ENCODE data around the gene NUAK2.
A peak's percentile ranks its signal among the peaks of the same experiment; 100 is the strongest.

Gene NUAK2

GRCh38 chr1:205318231-205318991 lies 3.1 kb downstream of the NUAK2 start:
- Histone ChIP-seq H3K9ac (ENCODE audit: low read depth, low read length) (no peak overlapping the region), H3K9me3 (ENCODE audit: insufficient read depth, low read depth, low read length) (no peaks in the 10 kb centered on the region), H3K27me3 (ENCODE audit: insufficient read depth, low read length) (no peaks in the 10 kb centered on the region), H3K36me3 (ENCODE audit: insufficient read depth, low read length) (no peaks in the 10 kb centered on the region), H3K27ac (ENCODE audit: low read depth, low read length) (peak overlapping the region; percentile 16; the same call in 1 of the 2 replicates), H3K4me1 (ENCODE audit: insufficient read depth, low read length) (peaks cover 54% of the 10 kb centered on the region), H3K4me3 (ENCODE audit: low read length) (peak overlapping the region; percentile 93)
- WGBS, result 63% methylated on average over 4 of the region's 6 CpGs

- H3K9me3 ChIP-seq (ENCODE audit: insufficient read depth, low read depth, low read length), result no peaks in the 10 kb centered on the region
- 0 out of 2 replicates have a peak overlapping the region, but pooled peaks have one; percentile 21 for H3K4me3 ChIP-seq (ENCODE audit: low read length)
- peaks cover 64% of the 10 kb centered on the region for H3K4me1 ChIP-seq (ENCODE audit: insufficient read depth, low read length)
- H3K9ac ChIP-seq (ENCODE audit: low read depth, low read length), result no peak overlapping the region
- H3K36me3 ChIP-seq (ENCODE audit: insufficient read depth, low read length), result no peaks in the 10 kb centered on the region; the same call in 1 of the 2 replicates
- no peak overlapping the region for H3K27ac ChIP-seq (ENCODE audit: low read depth, low read length)
- 63% methylated on average over 7 of the region's 7 CpGs for WGBS
- no peaks in the 10 kb centered on the region for H3K27me3 ChIP-seq (ENCODE audit: insufficient read depth, low read length)
Observed at GRCh38 chr1:205317311-205317917, 4.1 kb downstream of the NUAK2 start.

- no peak overlapping the region for H3K27ac ChIP-seq (ENCODE audit: low read depth, low read length)
- no peaks in the 10 kb centered on the region for H3K27me3 ChIP-seq (ENCODE audit: insufficient read depth, low read length)
- H3K4me3 ChIP-seq (ENCODE audit: low read length), result no peak overlapping the region
- peaks cover 61% of the 10 kb centered on the region for H3K4me1 ChIP-seq (ENCODE audit: insufficient read depth, low read length)
- 85% methylated on average over 2 of the region's 2 CpGs for WGBS
- no peaks in the 10 kb centered on the region for H3K9me3 ChIP-seq (ENCODE audit: insufficient read depth, low read depth, low read length)
- H3K36me3 ChIP-seq (ENCODE audit: insufficient read depth, low read length), result peaks cover 11% of the 10 kb centered on the region
- no peak overlapping the region for H3K9ac ChIP-seq (ENCODE audit: low read depth, low read length)
Observed at GRCh38 chr1:205316161-205316566, 5.4 kb downstream of the NUAK2 start.

- Histone ChIP-seq H3K4me3 (ENCODE audit: low read length) (no peak overlapping the region), H3K4me1 (ENCODE audit: insufficient read depth, low read length) (peaks cover 61% of the 10 kb centered on the region), H3K9ac (ENCODE audit: low read depth, low read length) (no peak overlapping the region), H3K27me3 (ENCODE audit: insufficient read depth, low read length) (no peaks in the 10 kb centered on the region), H3K9me3 (ENCODE audit: insufficient read depth, low read depth, low read length) (no peaks in the 10 kb centered on the region), H3K27ac (ENCODE audit: low read depth, low read length) (no peak overlapping the region), H3K36me3 (ENCODE audit: insufficient read depth, low read length) (peaks cover 21% of the 10 kb centered on the region)
- WGBS, result 74% methylated on average over 5 of the region's 5 CpGs
Observed at GRCh38 chr1:205315008-205315618, 6.4 kb downstream of the NUAK2 start.

GRCh38 chr1:205313563-205314308 lies 7.8 kb downstream of the NUAK2 start:
- 9% methylated on average over 21 of the region's 21 CpGs for WGBS
- peak overlapping the region; percentile 95 for H3K27ac ChIP-seq (ENCODE audit: low read depth, low read length)
- peak overlapping the region; percentile 23; the same call in 1 of the 2 replicates for H3K4me3 ChIP-seq (ENCODE audit: low read length)

GRCh38 chr1:205312866-205313562 lies 8.5 kb downstream of the NUAK2 start:
- H3K9ac ChIP-seq (ENCODE audit: low read depth, low read length), result peak overlapping the region; percentile 70
- H3K4me1 ChIP-seq (ENCODE audit: insufficient read depth, low read length), result peaks cover 45% of the 10 kb centered on the region
- H3K27ac ChIP-seq (ENCODE audit: low read depth, low read length), result peak overlapping the region; percentile 95
- no peaks in the 10 kb centered on the region for H3K9me3 ChIP-seq (ENCODE audit: insufficient read depth, low read depth, low read length)
- no peaks in the 10 kb centered on the region for H3K27me3 ChIP-seq (ENCODE audit: insufficient read depth, low read length)
- WGBS, result 52% methylated on average over 9 of the region's 10 CpGs
- H3K36me3 ChIP-seq (ENCODE audit: insufficient read depth, low read length), result peaks cover 42% of the 10 kb centered on the region
- peak overlapping the region; percentile 23; the same call in 1 of the 2 replicates for H3K4me3 ChIP-seq (ENCODE audit: low read length)

More at GRCh38 chr1:205313563-205314308, 7.8 kb downstream of the NUAK2 start:
- Histone ChIP-seq H3K27me3 (ENCODE audit: insufficient read depth, low read length) (no peaks in the 10 kb centered on the region), H3K4me1 (ENCODE audit: insufficient read depth, low read length) (peaks cover 52% of the 10 kb centered on the region), H3K9ac (ENCODE audit: low read depth, low read length) (peak overlapping the region; percentile 70), H3K36me3 (ENCODE audit: insufficient read depth, low read length) (peaks cover 35% of the 10 kb centered on the region), H3K9me3 (ENCODE audit: insufficient read depth, low read depth, low read length) (no peaks in the 10 kb centered on the region)

GRCh38 chr1:205310976-205311704 lies 10.4 kb downstream of the NUAK2 start:
- peaks cover 29% of the 10 kb centered on the region for H3K4me1 ChIP-seq (ENCODE audit: insufficient read depth, low read length)

GRCh38 chr1:205309741-205310140 lies 11.8 kb downstream of the NUAK2 start:
- Histone ChIP-seq H3K4me3 (ENCODE audit: low read length) (no peak overlapping the region), H3K9ac (ENCODE audit: low read depth, low read length) (no peak overlapping the region), H3K36me3 (ENCODE audit: insufficient read depth, low read length) (peaks cover 75% of the 10 kb centered on the region), H3K4me1 (ENCODE audit: insufficient read depth, low read length) (peaks cover 20% of the 10 kb centered on the region), H3K27me3 (ENCODE audit: insufficient read depth, low read length) (no peaks in the 10 kb centered on the region), H3K9me3 (ENCODE audit: insufficient read depth, low read depth, low read length) (no peaks in the 10 kb centered on the region), H3K27ac (ENCODE audit: low read depth, low read length) (no peak overlapping the region)
- WGBS, result 93% methylated on average over 1 of the region's 1 CpG

More at GRCh38 chr1:205310976-205311704, 10.4 kb downstream of the NUAK2 start:
- WGBS, result 93% methylated on average over 6 of the region's 8 CpGs
- H3K27ac ChIP-seq (ENCODE audit: low read depth, low read length), result no peak overlapping the region
- no peaks in the 10 kb centered on the region for H3K27me3 ChIP-seq (ENCODE audit: insufficient read depth, low read length)
- H3K9ac ChIP-seq (ENCODE audit: low read depth, low read length), result no peak overlapping the region
- H3K4me3 ChIP-seq (ENCODE audit: low read length), result no peak overlapping the region
- H3K36me3 ChIP-seq (ENCODE audit: insufficient read depth, low read length), result peaks cover 61% of the 10 kb centered on the region
- no peaks in the 10 kb centered on the region for H3K9me3 ChIP-seq (ENCODE audit: insufficient read depth, low read depth, low read length)

GRCh38 chr1:205306929-205307566 lies 14.5 kb downstream of the NUAK2 start:
- Histone ChIP-seq H3K27ac (ENCODE audit: low read depth, low read length) (no peak overlapping the region), H3K4me1 (ENCODE audit: insufficient read depth, low read length) (peaks cover 13% of the 10 kb centered on the region), H3K36me3 (ENCODE audit: insufficient read depth, low read length) (peaks cover 98% of the 10 kb centered on the region), H3K9ac (ENCODE audit: low read depth, low read length) (no peak overlapping the region), H3K9me3 (ENCODE audit: insufficient read depth, low read depth, low read length) (no peaks in the 10 kb centered on the region), H3K27me3 (ENCODE audit: insufficient read depth, low read length) (no peaks in the 10 kb centered on the region), H3K4me3 (ENCODE audit: low read length) (no peak overlapping the region)
- 98% methylated on average over 7 of the region's 7 CpGs for WGBS

All from HUES64 (cell line).